HT1080 (cell line): ENCODE data around the gene TEX55. TPM values are rescaled to one million over a fixed set of nuclear protein-coding genes. Genes with fewer than 3 reads are reported as not detected.

ENCODE experiments used
- total RNA-seq: library from RNA; depleted of rRNA; stranded (reverse); fragments of >200 nt; shearing (Covaris generic); gene quantifications from 2 replicates; pipeline ENCODE4 v1.2.3, GENCODE V29; 2014; rRNA removed

TEX55 gene
- total RNA-seq, 1 experiment from 2014 or later, result not detected

Other genes starting within 250 kb of the TEX55 start
- not detected in 2 replicates for gene IGSF11, start 111.3 kb upstream of the TEX55 start, total RNA-seq
- gene UPK1B, start 27.4 kb downstream of the TEX55 start, total RNA-seq, result 0.03 TPM in 1 of 2 replicates, not detected in the other
- gene B4GALT4, start 94.7 kb downstream of the TEX55 start, total RNA-seq, result 16.1 and 16.3 TPM in 2 replicates
- gene ARHGAP31, start 148.2 kb downstream of the TEX55 start, total RNA-seq, result 12.9 and 14.4 TPM in 2 replicates